Myocyte (in vitro differentiated cells): ENCODE data around the gene SGPL1. TPM values are rescaled to one million over a fixed set of nuclear protein-coding genes. Genes with fewer than 3 reads are reported as not detected.
A peak's percentile ranks its signal among the peaks of the same experiment; 100 is the strongest.

Experiments
- DNase-seq: peaks from one replicate; pipeline ENCODE4 v3.0.0-alpha.2; 2012; ENCODE audit warnings: low read depth
- total RNA-seq: library from RNA; depleted of rRNA; stranded (reverse); fragments of >200 nt; gene quantifications from 2 replicates; pipeline ENCODE4 v1.2.3, GENCODE V29; 2014

Gene SGPL1
- total RNA-seq, 1 donor from 2014 or later, result 19.8 TPM

DNA sequence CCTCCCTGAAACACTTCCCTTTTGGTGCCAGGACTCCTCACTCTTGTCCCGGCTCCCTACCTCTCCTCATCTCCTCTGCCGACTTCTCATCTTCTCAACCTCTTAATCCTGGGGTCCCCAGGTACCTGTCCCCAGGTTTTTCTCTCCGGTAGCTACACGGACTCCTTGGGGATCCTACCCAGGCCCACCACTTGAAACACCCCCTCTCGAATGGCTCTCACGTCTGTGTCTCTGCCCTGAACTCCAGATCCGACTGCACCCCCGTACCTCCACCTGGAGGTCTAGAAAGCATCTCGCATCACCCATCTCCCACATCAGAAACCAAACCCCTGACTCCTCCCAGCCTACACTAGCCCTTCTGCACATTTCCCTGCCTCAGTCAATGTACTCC, 35.4 kb upstream of the SGPL1 start:
- no peak for DNase-seq

DNA sequence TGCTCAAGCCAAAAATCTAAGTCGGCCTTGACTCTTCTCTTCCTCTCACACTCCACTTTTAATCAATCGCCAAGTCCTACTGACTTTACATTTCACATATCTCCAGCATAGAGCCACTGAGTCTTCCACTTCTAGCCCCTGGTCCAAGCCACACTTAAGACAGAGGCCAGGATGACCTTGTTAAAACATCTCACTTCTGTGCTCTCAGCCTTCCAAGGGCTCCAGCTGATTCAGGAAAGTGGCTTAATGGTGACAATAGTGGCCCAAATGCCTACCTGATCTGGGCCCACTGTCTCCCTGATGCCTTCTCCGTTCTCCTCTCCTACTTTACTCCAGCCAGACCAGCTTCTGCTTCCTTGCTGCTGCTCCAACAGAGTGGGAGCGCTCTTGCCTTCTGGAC, 35.0 kb upstream of the SGPL1 start:
- no peak for DNase-seq

DNA sequence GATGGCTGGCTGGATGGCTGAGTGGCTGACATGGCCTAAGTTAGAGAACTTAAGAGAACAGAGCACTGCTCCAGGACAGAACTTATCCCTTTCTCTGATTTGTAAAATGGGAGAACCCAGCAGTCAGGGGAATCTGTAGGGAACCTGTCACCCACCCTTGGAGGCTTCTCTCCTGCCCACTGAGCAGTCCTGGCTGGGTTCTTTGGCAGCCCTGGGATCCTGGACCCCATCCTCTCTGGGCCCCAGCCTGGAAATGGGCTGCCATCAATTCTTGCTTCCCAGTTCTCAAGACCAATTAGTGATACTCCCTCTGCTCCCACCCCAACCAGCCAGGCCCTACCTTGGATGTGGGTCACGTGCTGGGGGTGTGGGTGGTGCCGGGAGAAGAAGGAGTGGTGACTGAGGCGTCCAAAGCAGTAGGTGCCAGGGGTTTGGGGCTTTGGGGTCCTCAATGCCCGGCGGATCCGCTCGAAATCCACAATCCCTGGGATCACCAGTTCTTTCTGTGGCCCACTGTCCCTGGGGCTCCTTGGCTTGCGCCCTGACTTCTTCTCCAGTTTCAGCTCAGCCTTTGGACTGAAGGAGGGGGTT, 34.2 kb upstream of the SGPL1 start:
- DNase-seq, result no peak

DNA sequence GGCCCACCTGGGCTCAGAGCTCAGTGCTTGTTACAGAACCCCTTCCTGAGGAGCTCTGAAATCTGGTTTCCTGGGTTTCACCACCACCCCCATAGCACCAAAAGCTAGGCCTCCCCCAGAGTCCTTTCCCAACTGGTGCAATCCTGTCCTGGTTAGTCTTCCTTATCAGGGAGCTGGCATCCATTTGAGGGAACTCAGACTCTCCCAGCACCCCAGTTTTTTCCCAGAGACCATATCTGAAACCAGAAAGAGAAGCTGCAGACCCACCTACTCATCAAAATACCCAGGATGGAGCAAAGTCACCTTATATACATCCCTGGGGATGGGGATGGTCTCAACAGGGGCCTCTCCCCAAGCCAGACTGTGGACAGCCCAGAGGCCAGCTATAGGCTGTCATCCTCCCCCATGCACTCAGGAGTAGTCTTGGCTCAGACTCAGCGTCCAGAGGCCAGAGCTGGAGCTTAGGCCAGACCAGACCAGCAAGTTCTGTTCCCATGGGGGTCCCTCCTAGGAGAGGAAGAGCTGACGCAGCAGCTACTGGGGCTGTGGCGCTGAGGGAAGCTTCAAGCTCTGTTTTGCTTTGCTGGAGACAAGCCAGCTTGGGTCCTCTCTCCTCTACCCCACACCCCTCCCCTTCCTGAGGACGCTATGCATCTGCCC, 33.5 kb upstream of the SGPL1 start:
- no peak for DNase-seq

DNA sequence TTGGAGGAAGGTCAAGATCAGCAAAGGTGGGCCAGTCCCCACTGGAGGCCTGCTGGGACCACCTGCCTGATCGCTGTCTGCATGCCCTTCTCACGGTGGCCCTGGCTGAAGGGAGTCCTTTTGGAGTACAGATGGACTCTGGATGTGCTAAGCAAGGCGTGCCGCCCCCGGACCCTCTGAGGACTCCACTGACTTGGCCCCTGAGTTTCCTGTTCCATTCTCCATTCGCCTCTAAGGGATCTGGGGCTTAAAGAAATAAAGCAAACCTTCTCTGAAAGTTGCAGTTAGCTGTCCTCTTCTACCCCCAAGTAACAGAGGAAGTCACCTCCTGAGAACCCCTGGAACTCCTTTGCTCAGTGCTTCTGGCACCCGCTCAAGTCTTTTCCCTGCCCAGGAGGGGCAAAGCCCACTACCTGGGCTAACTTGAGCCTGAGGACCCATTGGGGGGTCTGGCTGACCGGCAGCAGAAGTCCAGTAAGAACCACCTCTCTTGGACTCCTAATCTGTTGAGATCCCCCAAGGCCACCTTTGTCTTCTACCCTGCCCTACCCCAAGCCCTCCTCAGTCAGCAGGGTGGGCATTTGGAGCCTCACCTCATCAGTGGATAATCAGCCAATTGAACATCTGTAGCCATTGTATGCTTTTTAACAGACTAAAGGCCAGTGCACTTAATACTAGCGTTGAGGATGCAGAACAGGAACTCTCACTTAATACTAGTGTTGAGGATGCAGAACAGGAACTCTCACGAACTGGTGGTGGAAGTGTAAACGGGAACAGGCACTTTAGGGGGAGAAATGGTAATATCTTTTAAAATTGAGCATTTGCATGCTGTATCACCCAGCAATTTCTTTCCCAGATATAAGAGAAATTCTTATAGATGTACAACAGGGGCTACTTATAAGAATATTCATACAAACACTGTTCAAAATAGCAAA, 32.7 kb upstream of the SGPL1 start:
- no peak for DNase-seq

DNA sequence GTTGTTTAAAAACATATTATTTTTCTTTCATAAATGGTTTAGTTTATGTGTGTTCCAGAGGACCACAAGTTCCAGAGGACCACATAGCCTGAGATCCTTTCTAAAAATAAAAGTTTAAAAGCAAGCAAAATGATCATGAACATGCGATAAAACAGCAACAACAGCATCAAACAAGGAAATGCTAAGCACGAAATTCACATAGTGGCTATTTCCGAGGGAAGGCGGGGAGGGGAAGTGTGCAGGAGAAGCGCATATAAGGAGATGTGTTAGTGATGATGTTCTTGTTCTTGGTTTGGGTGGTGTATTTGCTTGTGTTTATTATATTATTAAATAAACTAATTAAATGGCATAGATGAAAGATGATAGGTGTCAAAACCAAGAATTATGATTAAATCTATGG, 31.7 kb upstream of the SGPL1 start:
- no peak for DNase-seq

DNA sequence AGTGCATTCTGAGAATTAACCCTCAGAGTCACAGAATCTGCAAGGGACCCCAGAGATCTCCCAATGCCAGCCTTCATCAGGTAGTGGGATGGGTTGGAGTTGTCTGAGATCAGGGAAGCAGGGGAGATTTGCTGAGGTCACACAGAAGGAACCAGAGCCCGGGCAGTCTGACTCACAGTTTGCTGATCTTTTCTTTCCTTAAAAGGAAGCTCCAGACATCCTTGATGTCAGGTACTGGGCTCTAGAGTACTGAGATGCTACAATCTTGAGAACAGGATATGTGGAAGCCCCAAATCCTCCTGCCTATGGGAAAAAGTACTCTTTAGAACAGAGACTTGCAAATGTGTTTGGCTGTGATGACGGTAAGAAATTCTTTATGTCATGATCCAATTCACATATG, 31.3 kb upstream of the SGPL1 start:
- no peak for DNase-seq

DNA sequence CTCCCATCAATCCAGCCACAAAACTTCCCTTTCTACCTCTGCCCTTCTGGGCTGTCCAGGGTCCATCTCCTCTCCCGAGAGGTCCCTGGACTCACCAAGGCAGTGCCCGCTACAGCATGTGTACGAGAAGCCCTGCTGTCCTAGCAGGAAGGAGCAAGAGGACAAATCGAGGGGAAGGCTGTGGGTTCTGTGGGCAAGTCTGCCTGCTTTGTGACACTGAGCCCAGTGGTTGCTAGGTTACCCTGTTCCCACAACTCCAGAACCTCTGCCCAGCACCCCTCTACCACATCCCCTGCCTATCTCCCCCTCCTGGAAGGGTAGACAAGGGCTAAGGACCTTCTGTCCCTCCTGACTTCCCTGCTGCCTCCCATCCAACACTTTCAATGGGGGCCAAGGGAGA, 30.6 kb upstream of the SGPL1 start, which contains the start of gene TBATA:
Gene TBATA, minus strand, starts transcription at position 188 of the 400 bp plus-strand sequence. CDS start 1,998 bp downstream, outside the sequence.
- DNase-seq, result peak; percentile 74

DNA sequence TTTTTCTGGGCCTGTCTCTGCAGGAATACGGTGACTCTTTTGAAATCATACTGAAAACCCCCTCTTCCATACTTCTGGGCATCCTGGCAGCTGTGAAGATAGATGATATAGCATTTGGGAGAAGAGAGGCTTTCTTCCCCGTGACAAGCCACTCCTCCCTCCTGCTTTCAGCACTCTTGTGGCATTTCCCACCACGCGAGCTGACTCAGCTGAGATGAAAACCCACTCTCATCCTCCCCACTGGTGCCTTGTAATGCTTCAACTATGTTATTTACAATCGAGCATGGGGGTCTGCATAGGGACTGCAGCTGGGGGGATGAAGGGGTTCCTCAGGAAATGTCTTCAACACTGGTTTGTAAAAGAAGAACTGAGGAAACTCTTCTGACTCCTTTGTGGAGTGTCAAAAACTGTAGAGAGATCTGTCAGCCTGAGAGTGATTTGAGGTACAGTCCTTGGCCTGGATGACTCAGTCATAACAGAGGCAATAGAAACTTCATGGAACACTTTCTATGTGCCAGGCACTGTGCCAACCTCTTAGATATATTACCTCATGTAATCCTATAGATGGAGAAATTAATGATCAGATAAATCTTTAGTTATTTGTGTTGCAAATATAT, 28.8 kb upstream of the SGPL1 start:
- DNase-seq, result peak; percentile 61

DNA sequence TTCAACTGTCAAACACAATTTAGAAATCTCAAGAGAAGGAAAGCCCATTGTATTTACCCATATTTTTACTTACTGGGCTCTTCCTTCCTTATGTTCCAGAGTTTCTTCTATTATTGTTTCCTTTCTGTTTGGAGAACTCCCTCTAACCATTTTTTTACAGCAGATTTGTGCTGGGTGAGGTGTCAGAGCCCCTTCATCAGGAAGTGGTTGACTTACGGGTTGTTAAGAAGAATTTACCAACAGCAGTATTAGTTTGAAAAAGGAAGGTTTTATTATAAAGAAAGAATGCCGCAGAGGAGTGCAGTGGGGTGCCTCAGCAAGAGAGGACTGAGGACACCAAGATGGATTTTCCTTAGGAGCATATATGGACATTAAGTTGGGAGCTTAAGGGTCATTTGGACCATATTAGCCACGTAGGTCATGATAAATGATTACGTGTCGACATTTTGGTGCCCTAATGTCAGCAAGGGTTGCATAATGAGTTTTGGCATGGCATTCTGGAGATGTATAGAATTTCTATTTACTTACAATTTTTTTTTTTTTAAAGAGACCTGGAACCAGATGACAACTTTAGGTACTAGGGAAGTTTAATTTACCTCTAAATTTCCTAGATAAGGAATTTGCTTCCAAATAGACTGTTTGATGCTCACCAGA, 24.2 kb upstream of the SGPL1 start:
- no peak for DNase-seq

DNA sequence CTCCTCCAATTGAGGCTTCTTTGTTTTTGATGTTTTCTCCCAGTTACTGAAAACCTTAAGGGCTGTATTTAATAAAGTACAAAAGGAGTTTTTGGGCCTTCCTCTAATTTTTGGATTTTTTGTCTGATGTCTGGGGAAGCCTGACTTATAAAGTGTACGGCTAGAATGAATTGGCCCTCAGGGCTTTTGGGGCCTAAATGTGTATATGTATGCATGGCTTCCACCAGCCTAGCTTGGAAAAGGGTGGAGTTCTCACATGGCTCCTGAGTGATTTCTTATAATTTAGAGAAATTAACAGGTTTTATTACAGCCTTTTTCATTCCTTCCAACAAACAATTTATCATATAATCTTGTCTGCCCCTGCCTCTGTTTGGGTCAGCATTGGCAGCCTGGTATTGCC, 20.1 kb upstream of the SGPL1 start:
- no peak for DNase-seq

DNA sequence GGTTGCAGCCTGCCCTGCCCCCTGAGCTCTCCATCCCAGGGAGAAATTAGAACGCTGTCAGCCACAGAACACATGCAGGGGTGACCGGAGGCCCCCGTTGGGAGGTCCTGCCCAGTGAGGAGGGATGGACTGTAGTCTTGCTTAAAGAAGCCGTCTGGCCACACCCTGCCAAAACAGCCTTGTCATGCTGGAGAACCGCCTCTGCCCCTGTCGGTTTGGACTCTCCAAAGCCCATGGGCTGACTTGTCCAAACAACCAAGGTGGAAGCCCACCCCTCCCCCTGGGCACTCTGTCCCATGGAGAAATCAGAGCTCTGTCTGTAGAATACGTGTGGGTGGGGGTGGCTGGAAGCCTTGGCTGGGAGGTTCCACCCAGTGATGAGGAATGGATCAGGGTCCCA, 17.9 kb upstream of the SGPL1 start:
- DNase-seq, result no peak

DNA sequence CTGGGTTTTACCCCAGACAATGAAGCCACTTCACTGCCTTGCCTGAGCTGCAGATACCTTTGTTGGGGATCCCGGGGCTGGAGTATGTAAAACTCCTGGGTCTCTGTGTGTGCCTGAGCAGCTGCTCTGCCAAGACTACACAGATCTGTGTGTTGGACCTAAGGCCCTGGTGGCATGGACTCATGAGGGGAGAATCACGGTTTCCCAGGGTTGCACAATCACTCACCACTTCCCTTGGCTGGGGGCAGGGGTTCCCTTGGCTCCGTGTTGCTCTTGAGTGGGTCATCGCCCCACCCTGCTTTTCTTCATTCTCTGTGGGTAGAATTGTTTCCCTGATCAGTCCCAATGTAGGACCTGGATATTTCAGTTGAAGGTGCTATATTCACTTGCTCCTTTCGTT, 16.6 kb upstream of the SGPL1 start:
- no peak for DNase-seq

DNA sequence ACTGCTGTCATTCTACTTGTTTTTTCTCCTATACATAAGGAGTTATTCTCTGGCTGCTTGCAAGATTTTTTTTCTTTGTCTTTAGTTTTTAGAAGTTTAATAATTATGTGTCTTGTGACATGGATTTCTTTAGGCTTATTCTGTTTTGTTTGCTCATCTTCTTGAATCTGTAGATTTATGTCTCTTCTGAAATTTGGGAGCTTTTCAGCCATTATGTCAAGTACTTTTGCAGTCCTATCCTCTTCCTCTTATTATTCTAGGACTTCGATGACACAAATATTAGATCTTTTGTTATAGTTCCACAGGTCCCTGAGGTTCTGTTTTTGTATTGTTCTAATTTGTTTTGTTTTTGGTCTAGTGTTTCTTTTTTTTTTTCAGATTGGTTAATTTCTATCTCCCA, 13.9 kb upstream of the SGPL1 start:
- no peak for DNase-seq

DNA sequence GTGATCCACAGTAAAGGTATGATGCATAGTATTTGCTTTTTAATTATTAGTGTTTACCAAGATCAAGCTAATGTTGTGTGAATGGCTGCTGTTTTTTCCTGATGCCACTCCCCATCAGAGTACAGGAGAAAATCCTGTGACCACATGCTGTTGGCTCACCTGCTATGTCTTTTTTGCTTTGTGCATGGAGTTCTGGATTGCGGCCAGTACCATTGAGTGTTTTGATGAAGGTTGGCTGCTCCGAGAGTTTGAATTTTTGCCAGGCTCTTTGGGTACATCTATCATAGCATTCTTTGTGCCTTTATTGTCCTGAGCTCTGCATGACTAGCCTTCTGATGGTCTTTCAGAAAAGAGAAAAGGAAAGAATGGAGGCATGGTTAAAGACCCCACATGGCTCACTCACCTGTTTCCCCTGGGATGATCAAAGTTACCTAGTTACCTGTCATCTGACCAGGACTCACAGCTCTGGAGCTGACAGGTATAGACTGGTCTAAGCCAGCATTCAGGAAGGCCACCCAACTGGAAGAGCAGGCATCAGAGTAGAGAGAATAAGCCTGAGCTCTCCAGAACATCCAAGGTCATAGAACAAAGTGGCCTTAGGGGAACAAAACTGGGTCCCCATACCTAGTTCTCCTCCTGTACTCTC, 11.8 kb upstream of the SGPL1 start:
- no peak for DNase-seq

DNA sequence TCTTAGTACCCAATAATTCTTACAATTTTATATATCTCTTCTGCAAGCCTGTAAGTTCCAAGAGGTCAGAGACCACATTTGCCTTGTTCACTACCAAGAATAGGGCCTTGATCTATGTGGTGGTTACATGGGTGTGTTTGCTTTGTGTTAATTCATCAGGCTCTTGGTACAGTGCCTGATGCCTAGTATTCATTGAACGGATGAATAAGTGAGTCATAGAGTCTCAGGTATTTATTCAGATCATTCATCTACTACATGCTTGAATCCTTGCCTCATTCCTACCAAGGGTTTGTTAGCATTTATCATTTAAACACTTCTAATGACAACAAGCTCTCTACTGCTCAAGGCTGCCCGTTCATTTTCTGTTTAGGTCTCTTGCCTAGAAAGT, 11.3 kb upstream of the SGPL1 start:
- DNase-seq, result no peak

DNA sequence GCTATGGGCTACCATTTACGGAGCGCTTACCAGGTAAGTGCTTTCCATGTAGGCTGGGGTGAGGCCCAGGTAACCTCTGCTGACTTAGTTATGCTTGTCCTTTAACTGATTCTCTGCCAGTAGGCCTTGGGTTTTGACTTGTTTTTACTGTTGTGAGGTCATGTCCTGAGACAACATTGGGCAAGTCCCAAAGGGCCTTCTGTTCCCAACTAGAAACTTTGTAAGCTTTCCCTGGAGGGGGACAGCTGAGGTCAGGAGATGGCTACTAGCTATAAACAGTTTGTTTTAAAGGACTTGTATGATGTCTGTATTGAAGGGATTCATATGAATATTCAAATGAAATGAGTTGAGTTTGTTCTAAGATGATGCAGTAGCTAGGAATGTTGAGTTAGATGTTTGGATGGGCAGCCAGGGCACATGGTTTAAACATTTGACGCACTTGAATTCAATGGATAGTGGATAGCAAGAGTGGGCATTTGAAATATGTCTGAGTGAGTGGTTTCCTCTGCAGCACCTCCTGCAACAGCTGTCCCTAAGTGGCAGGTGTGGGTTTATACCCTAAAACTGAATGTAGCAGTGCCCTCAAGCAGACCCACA, 10.0 kb upstream of the SGPL1 start:
- DNase-seq, result peak; percentile 22

DNA sequence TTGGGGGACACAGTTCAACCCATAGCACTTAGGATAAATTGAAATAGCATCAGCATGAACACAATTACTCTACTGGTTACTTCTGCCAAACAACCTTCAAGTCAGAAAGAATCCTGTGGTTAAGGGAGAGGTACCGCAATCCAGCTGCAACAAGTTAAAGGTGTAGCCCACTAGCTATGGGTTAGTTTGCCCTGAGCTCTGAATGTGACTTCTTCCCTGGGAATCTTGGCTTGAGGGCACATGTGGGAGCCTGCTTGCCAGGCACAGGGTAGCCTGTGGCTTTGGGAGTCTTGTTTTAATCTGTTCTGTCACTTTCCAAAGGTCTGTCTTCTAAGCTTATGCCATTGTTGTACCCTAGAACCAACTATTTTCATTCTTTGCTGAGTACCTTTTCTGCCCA, 8.9 kb upstream of the SGPL1 start:
- no peak for DNase-seq

DNA sequence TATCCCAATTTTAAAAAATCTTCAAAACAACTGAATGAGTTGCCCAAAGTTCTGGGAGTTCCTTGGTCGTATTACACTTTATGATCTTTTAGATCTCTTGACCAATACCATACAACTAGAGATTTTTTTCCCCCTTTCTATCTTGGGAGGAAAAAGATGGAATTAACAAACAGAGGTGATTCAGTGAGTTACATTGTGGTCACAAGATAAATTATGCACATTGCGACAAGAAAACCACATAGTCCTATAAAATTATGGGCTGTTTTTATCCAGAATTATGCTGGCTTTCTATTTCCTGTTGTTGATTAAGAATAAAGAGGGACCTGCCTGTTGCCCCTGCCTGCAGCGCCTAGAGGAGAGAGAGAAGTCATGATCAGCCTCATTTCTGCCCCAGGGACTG, 8.2 kb upstream of the SGPL1 start:
- no peak for DNase-seq

DNA sequence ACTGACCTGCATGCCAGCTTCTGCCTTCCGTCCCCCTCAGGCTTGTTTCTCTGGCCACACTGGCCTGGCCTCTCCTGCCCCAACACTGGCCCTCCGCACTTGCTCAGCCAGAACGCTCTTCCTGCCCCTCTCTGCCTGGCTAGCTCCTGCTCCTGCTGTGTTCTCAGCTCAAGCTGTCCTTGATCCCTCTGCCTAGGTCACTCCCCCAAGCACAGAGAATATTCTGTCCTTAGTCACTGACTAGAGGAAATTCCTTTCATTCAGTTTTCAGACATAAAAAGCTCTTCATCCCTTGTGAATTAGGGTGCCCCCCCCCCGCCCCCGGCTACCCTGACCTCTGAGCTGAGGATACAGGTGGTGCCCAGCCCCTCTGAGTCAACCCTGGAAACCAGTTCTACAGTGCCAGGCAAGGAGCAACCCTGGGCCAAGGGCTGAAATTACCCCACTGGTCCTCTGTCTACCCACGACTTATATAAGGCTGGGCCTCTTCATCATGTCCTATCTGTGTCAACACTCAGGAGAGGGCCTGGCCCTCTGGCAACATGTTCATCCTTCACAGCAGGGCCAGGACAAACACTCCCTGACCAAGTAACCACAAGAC, 6.6 kb upstream of the SGPL1 start:
- DNase-seq, result no peak
